Astrocyte (in vitro differentiated cells and primary cell): ENCODE measurements around the gene FANK1.
"Not testable (repeated sequence)": the region's sequence is repeated elsewhere in the genome, so short reads cannot be mapped to it uniquely, and the experiment has no call there.

Experiments used
- EZH2 ChIP-seq: IDR thresholded peaks from 2 replicates; pipeline ENCODE4 v1.6.1; 2012; ENCODE audit warnings: mild to moderate bottlenecking, low read length, inconsistent platforms; ENCODE audit not compliant: insufficient read depth
- TF ChIP-seq, protein P1 (sequence below): IDR thresholded peaks from 2 replicates; pipeline ENCODE4 v1.5.1; 2011; ENCODE audit warnings: low read depth, mild to moderate bottlenecking, inconsistent platforms, low read length, moderate library complexity; ENCODE audit not compliant: insufficient read depth

DNA sequence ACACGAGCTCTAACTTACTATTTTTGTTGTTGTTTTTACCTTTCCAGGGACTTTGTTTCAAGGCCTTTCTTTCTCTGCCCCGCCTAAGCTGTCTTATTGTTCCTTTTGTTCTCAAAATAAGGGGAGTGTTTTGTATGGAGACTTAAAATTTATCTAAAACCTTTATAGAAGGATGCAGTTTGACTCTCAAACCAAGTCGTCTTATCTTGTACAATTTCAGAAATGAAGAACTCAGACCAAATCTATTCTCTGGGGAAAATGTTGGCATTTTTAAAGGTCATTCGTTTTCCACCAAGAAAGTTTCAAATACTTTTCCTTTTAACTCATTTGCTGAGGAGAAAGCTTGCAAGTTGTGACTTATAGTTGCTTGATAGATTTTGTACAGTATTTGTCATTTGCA is 953 bp downstream of the FANK1 start:
- TF ChIP-seq, protein P1, sequence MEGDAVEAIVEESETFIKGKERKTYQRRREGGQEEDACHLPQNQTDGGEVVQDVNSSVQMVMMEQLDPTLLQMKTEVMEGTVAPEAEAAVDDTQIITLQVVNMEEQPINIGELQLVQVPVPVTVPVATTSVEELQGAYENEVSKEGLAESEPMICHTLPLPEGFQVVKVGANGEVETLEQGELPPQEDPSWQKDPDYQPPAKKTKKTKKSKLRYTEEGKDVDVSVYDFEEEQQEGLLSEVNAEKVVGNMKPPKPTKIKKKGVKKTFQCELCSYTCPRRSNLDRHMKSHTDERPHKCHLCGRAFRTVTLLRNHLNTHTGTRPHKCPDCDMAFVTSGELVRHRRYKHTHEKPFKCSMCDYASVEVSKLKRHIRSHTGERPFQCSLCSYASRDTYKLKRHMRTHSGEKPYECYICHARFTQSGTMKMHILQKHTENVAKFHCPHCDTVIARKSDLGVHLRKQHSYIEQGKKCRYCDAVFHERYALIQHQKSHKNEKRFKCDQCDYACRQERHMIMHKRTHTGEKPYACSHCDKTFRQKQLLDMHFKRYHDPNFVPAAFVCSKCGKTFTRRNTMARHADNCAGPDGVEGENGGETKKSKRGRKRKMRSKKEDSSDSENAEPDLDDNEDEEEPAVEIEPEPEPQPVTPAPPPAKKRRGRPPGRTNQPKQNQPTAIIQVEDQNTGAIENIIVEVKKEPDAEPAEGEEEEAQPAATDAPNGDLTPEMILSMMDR, result not testable (repeated sequence)
- not testable (repeated sequence) for TF ChIP-seq EZH2
